ENCODE measurements around the gene PALMD. TPM values are rescaled to one million over a fixed set of nuclear protein-coding genes. Genes with fewer than 3 reads are reported as not detected.

PALMD gene
- total and polyA plus RNA-seq, 2 donors (not counting 1 experiment from before 2014, with no cell fraction given), result not detected

DNA sequence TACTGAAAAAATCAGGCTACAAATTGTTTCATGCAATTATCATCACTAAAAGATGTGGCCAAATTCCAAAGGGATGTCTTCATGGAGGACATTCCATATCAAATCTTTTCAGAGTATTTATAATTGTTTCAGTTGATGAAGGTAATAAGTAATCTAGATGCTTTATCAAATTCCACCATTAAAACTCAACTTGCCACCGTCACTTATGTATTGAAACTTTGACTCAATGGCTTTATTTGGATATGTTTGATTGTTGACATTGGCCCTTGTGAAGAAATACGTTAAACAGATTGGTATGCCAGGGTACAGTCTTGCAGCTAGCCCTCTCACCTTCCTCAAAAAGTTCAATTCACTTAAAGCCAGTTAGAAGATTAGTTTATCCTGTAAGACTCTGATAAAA lies 32.2 kb upstream of the PALMD start:
- Histone ChIP-seq H3K4me1 (ENCODE audit: control insufficient read depth in 2 of 2, insufficient read depth in 2 of 2, low read length in 2 of 2) (no peaks in the 10 kb centered on the region), H3K4me2 (replicated peaks; ENCODE audit: low read depth, low read length, poor library complexity, severe bottlenecking) (no peak overlapping the region), H2AFZ (ENCODE audit: insufficient read depth, low read depth, low read length, poor library complexity, severe bottlenecking) (no peak overlapping the region), H3K4me3 (ENCODE audit: control extremely low read depth in 1 of 5, extremely low read depth in 1 of 5, insufficient read depth in 1 of 5, low read depth in 2 of 5, low read length in 4 of 5) (no peak overlapping the region), H3K27ac (ENCODE audit: low read length in 2 of 2) (no peak overlapping the region), H3K36me3 (replicated peaks in 1 of 2; ENCODE audit: control extremely low read depth in 1 of 2, control insufficient read depth in 1 of 2, extremely low read depth in 1 of 2, insufficient read depth in 2 of 2, low read length in 1 of 2) (no peaks in the 10 kb centered on the region), H4K20me1 (ENCODE audit: control insufficient read depth, insufficient read depth, low read length, poor library complexity, severe bottlenecking) (no peaks in the 10 kb centered on the region), H3K27me3 (replicated peaks in 1 of 4; ENCODE audit: control extremely low read depth in 1 of 4, control insufficient read depth in 3 of 4, insufficient read depth in 4 of 4, low read length in 3 of 4) (no peaks in the 10 kb centered on the region), H3K9me3 (ENCODE audit: control extremely low read depth in 1 of 3, control insufficient read depth in 2 of 3, insufficient read depth in 1 of 3, low read length in 2 of 3) (no peaks in the 10 kb centered on the region), H3K79me2 (ENCODE audit: control insufficient read depth, insufficient read depth, low read length) (no peaks in the 10 kb centered on the region), H3K9ac (ENCODE audit: low read length) (no peak overlapping the region)
- no peak for ATAC-seq (ENCODE audit: low read depth)
- POLR2A ChIA-PET, result no interaction called here
- intact Hi-C loops (cut with micrococcal nuclease), result no loop called here
- no peak overlapping the region for H3K27ac Mint-ChIP-seq
- TF ChIP-seq EZH2 (IDR thresholded peaks at IDR 0.05; ENCODE audit: borderline replicate concordance, insufficient read depth, low read depth, low read length, poor library complexity, severe bottlenecking), result no peak
- TF ChIP-seq, protein P1, sequence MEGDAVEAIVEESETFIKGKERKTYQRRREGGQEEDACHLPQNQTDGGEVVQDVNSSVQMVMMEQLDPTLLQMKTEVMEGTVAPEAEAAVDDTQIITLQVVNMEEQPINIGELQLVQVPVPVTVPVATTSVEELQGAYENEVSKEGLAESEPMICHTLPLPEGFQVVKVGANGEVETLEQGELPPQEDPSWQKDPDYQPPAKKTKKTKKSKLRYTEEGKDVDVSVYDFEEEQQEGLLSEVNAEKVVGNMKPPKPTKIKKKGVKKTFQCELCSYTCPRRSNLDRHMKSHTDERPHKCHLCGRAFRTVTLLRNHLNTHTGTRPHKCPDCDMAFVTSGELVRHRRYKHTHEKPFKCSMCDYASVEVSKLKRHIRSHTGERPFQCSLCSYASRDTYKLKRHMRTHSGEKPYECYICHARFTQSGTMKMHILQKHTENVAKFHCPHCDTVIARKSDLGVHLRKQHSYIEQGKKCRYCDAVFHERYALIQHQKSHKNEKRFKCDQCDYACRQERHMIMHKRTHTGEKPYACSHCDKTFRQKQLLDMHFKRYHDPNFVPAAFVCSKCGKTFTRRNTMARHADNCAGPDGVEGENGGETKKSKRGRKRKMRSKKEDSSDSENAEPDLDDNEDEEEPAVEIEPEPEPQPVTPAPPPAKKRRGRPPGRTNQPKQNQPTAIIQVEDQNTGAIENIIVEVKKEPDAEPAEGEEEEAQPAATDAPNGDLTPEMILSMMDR (IDR thresholded peaks at IDR 0.05), result no peak
- WGBS (ENCODE audit: insufficient coverage), result no CpG with 5 or more reads among the region's 2 CpGs
- H3K27me3 Mint-ChIP-seq, result peaks cover 2% of the 10 kb centered on the region
- H3K9me3 Mint-ChIP-seq (ENCODE audit: insufficient read depth), result no peaks in the 10 kb centered on the region
- H3K4me1 Mint-ChIP-seq, result no peaks in the 10 kb centered on the region
- CTCF ChIA-PET, result no interaction called here
- DNase-seq, result no peak
- no peak overlapping the region for H3K4me3 Mint-ChIP-seq

DNA sequence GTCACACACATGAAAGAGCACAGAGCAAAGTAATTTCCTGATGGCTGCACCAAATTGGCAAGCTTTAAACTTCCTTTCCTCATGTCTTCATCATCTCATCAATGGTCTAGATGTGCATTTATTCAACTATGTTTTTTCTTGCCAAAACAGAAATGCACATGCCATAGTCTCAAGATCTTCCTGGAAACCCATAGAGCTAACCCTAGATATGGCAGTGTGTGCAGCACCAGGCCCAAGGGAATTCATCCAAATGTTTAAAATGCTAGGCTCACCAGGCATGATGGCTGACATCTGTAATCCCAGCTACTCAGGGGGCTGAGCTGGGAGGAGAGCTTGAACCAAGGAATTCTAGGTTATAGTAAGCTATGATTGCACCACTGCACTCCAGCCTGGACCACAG lies 31.2 kb upstream of the PALMD start:
- no peak overlapping the region for H3K27ac Mint-ChIP-seq
- H3K4me3 Mint-ChIP-seq, result no peak overlapping the region
- Histone ChIP-seq H3K9me3 (ENCODE audit: control extremely low read depth in 1 of 3, control insufficient read depth in 2 of 3, insufficient read depth in 1 of 3, low read length in 2 of 3) (no peaks in the 10 kb centered on the region), H3K27me3 (replicated peaks in 1 of 4; ENCODE audit: control extremely low read depth in 1 of 4, control insufficient read depth in 3 of 4, insufficient read depth in 4 of 4, low read length in 3 of 4) (no peaks in the 10 kb centered on the region), H3K79me2 (ENCODE audit: control insufficient read depth, insufficient read depth, low read length) (no peaks in the 10 kb centered on the region), H2AFZ (ENCODE audit: insufficient read depth, low read depth, low read length, poor library complexity, severe bottlenecking) (no peak overlapping the region), H3K4me3 (ENCODE audit: control extremely low read depth in 1 of 5, extremely low read depth in 1 of 5, insufficient read depth in 1 of 5, low read depth in 2 of 5, low read length in 4 of 5) (no peak overlapping the region), H3K4me2 (replicated peaks; ENCODE audit: low read depth, low read length, poor library complexity, severe bottlenecking) (no peak overlapping the region), H3K9ac (ENCODE audit: low read length) (no peak overlapping the region), H3K27ac (ENCODE audit: low read length in 2 of 2) (no peak overlapping the region), H4K20me1 (ENCODE audit: control insufficient read depth, insufficient read depth, low read length, poor library complexity, severe bottlenecking) (no peaks in the 10 kb centered on the region), H3K4me1 (ENCODE audit: control insufficient read depth in 2 of 2, insufficient read depth in 2 of 2, low read length in 2 of 2) (no peaks in the 10 kb centered on the region), H3K36me3 (replicated peaks in 1 of 2; ENCODE audit: control extremely low read depth in 1 of 2, control insufficient read depth in 1 of 2, extremely low read depth in 1 of 2, insufficient read depth in 2 of 2, low read length in 1 of 2) (no peaks in the 10 kb centered on the region)
- H3K27me3 Mint-ChIP-seq, result peaks cover 2% of the 10 kb centered on the region
- H3K4me1 Mint-ChIP-seq, result no peaks in the 10 kb centered on the region
- ATAC-seq (ENCODE audit: low read depth) (no peak), DNase-seq (no peak)
- TF ChIP-seq, protein P1 (IDR thresholded peaks at IDR 0.05), result no peak
- no peak for TF ChIP-seq EZH2 (IDR thresholded peaks at IDR 0.05; ENCODE audit: borderline replicate concordance, insufficient read depth, low read depth, low read length, poor library complexity, severe bottlenecking)
- ChIA-PET CTCF (no interaction called here), POLR2A (no interaction called here)
- intact Hi-C loops (cut with micrococcal nuclease), result no loop called here
- H3K9me3 Mint-ChIP-seq (ENCODE audit: insufficient read depth), result no peaks in the 10 kb centered on the region
